ENCODE measurements around the gene TNFRSF13B.
"Not testable (repeated sequence)": the region's sequence is repeated elsewhere in the genome, so short reads cannot be mapped to it uniquely, and the experiment has no call there.

TNFRSF13B gene

GRCh38 chr17:16911141-16911937 lies 60.6 kb downstream of the TNFRSF13B start:
- no peak for DNase-seq (ENCODE audit: low read depth in 2 of 2)

- DNase-seq (ENCODE audit: low read depth in 2 of 2), result no peak
Observed at GRCh38 chr17:16910341-16910740, 61.6 kb downstream of the TNFRSF13B start.

GRCh38 chr17:16909472-16910246 lies 62.3 kb downstream of the TNFRSF13B start:
- DNase-seq (ENCODE audit: low read depth in 2 of 2), result no peak

- DNase-seq (ENCODE audit: low read depth in 2 of 2), result no peak
Observed at GRCh38 chr17:16908273-16908672, 63.6 kb downstream of the TNFRSF13B start.

GRCh38 chr17:16906680-16907079 lies 65.2 kb downstream of the TNFRSF13B start:
- DNase-seq (ENCODE audit: low read depth in 2 of 2), result no peak

GRCh38 chr17:16905593-16906191 lies 66.2 kb downstream of the TNFRSF13B start:
- no peak for DNase-seq (ENCODE audit: low read depth in 2 of 2)

GRCh38 chr17:16903070-16903469 lies 68.8 kb downstream of the TNFRSF13B start:
- DNase-seq (ENCODE audit: low read depth in 2 of 2), result not testable (repeated sequence)

- DNase-seq (ENCODE audit: low read depth in 2 of 2), result no peak
Observed at GRCh38 chr17:16900288-16900882, 71.5 kb downstream of the TNFRSF13B start.

- DNase-seq (ENCODE audit: low read depth in 2 of 2), result not testable (repeated sequence)
Observed at GRCh38 chr17:16897211-16897896, 74.6 kb downstream of the TNFRSF13B start.

- DNase-seq (ENCODE audit: low read depth in 2 of 2), result not testable (repeated sequence)
Observed at GRCh38 chr17:16896235-16896634, 75.7 kb downstream of the TNFRSF13B start.

GRCh38 chr17:16893527-16893926 lies 78.4 kb downstream of the TNFRSF13B start:
- DNase-seq (ENCODE audit: low read depth in 2 of 2), result not testable (repeated sequence)

GRCh38 chr17:16892876-16893454 lies 79.0 kb downstream of the TNFRSF13B start:
- DNase-seq (ENCODE audit: low read depth in 2 of 2), result not testable (repeated sequence)

GRCh38 chr17:16889088-16889465 lies 82.8 kb downstream of the TNFRSF13B start:
- DNase-seq (ENCODE audit: low read depth in 2 of 2), result no peak

Data from stimulated activated CD8-positive, alpha-beta memory T cell treated with anti-CD3 and anti-CD28 coated beads, Interleukin-2, amount 100 ng/mL, for 1 hour (primary cell).